GM06990 (cell line): Measurements from ENCODE around the gene EGR1.

Source experiments
- DNase-seq: peaks from one replicate; pipeline ENCODE4 v3.0.0-alpha.2; 2011; ENCODE audit not compliant: insufficient read length; ENCODE audit errors: extremely low read depth
- H3K27me3 ChIP-seq: replicated peaks from 2 replicates; pipeline ENCODE4 v1.6.0; 2011; ENCODE audit warnings: low read length; ENCODE audit not compliant: control insufficient read depth, insufficient read depth
- H3K36me3 ChIP-seq: 2 replicates; pipeline ENCODE4 v1.5.1; 2011; ENCODE audit warnings: low read length; ENCODE audit not compliant: control insufficient read depth, insufficient read depth
- H3K4me3 ChIP-seq: replicated peaks from 2 replicates; pipeline ENCODE4 v1.5.1; 2011; ENCODE audit warnings: low read depth, mild to moderate bottlenecking, control low read depth, low read length
- CTCF ChIP-seq: IDR thresholded peaks from 2 replicates; pipeline ENCODE4 v1.5.1; 2011; ENCODE audit warnings: low read length, control low read depth, mild to moderate bottlenecking, inconsistent platforms; ENCODE audit not compliant: insufficient read depth, poor library complexity, severe bottlenecking

Gene EGR1

GRCh38 chr5:138490648-138491283, 25.5 kb downstream of the EGR1 start:
- no peak for DNase-seq
- Histone ChIP-seq H3K4me3 (no peak overlapping the region), H3K36me3 (no peaks in the 10 kb centered on the region), H3K27me3 (peaks cover 3% of the 10 kb centered on the region)
- TF ChIP-seq CTCF, result no peak

GRCh38 chr5:138491284-138491648, 26.0 kb downstream of the EGR1 start:
- TF ChIP-seq CTCF, result no peak
- peaks cover 3% of the 10 kb centered on the region for H3K27me3 ChIP-seq
- peak overlapping the region; percentile 49 for H3K4me3 ChIP-seq
- no peak for DNase-seq
- H3K36me3 ChIP-seq, result no peaks in the 10 kb centered on the region

GRCh38 chr5:138491669-138492559, 26.6 kb downstream of the EGR1 start:
- Histone ChIP-seq H3K36me3 (no peaks in the 10 kb centered on the region), H3K4me3 (peak overlapping the region; percentile 49), H3K27me3 (peaks cover 3% of the 10 kb centered on the region)
- no peak for TF ChIP-seq CTCF
- DNase-seq, result peak; percentile 87

- H3K4me3 ChIP-seq, result peak overlapping the region; percentile 44
- no peak for DNase-seq
- no peak for TF ChIP-seq CTCF
- H3K27me3 ChIP-seq, result peaks cover 3% of the 10 kb centered on the region
- H3K36me3 ChIP-seq, result no peaks in the 10 kb centered on the region
Measured at GRCh38 chr5:138492560-138493045, 27.3 kb downstream of the EGR1 start.

GRCh38 chr5:138495351-138495750, 30.1 kb downstream of the EGR1 start:
- no peak for DNase-seq
- no peaks in the 10 kb centered on the region for H3K36me3 ChIP-seq
- TF ChIP-seq CTCF, result no peak
- no peak overlapping the region for H3K4me3 ChIP-seq
- H3K27me3 ChIP-seq, result peaks cover 1% of the 10 kb centered on the region; the same call in 1 of the 2 replicates
